ENCODE measurements around the gene NPC1L1.

NPC1L1 gene

GRCh38 chr7:44497155-44498027, 43.7 kb downstream of the NPC1L1 start:
- Histone ChIP-seq H3K27ac (no peak overlapping the region), H3K4me3 (no peak overlapping the region)
- TF ChIP-seq, protein P1, sequence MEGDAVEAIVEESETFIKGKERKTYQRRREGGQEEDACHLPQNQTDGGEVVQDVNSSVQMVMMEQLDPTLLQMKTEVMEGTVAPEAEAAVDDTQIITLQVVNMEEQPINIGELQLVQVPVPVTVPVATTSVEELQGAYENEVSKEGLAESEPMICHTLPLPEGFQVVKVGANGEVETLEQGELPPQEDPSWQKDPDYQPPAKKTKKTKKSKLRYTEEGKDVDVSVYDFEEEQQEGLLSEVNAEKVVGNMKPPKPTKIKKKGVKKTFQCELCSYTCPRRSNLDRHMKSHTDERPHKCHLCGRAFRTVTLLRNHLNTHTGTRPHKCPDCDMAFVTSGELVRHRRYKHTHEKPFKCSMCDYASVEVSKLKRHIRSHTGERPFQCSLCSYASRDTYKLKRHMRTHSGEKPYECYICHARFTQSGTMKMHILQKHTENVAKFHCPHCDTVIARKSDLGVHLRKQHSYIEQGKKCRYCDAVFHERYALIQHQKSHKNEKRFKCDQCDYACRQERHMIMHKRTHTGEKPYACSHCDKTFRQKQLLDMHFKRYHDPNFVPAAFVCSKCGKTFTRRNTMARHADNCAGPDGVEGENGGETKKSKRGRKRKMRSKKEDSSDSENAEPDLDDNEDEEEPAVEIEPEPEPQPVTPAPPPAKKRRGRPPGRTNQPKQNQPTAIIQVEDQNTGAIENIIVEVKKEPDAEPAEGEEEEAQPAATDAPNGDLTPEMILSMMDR (IDR thresholded peaks at IDR 0.05) = no peak
- no peak for DNase-seq (ENCODE audit: low spot score)

DNA sequence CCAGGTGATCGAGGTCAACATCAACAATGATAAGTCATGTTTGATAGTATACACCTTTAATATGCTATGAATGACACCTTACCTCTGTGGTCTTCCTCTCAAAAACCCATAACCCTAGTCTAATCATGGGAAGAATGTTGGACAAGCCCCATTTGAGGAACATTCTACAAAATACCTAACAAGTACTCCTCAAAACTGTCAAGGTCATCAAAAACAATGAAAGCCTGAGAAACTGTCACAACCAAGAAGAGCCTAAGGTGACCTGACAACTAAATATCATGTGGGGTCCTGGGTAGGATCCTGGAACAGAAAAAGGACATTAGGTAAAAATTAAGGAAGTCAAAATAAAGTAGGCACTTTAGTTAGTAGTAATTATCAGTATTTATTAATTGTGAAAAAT, 44.7 kb downstream of the NPC1L1 start:
- Histone ChIP-seq H3K27ac (no peak overlapping the region), H3K4me3 (no peak overlapping the region)
- TF ChIP-seq, protein P1 (IDR thresholded peaks at IDR 0.05) = no peak
- no peak for DNase-seq (ENCODE audit: low spot score)

GRCh38 chr7:44494960-44495359, 46.2 kb downstream of the NPC1L1 start:
- TF ChIP-seq, protein P1 (IDR thresholded peaks at IDR 0.05) = no peak
- no peak overlapping the region for H3K4me3 ChIP-seq
- H3K27ac ChIP-seq = no peak overlapping the region
- DNase-seq (ENCODE audit: low spot score) = no peak

- peak overlapping the region; percentile 99 for H3K4me3 ChIP-seq
- TF ChIP-seq, protein P1 (IDR thresholded peaks at IDR 0.05) = no peak
These were observed 49.9 kb downstream of the NPC1L1 start for GRCh38 chr7:44491229-44491628.

GRCh38 chr7:44490351-44491200, 50.6 kb downstream of the NPC1L1 start, which contains the start of gene NUDCD3:
TSS of gene NUDCD3 (minus strand) at chr7:44490658. CDS start at chr7:44490600, 58 bp downstream.
- TF ChIP-seq, protein P1 (IDR thresholded peaks at IDR 0.05) = no peak
- Histone ChIP-seq H3K4me3 (peak within 1 kb of the TSS; percentile 99), H3K27ac (peak within 1 kb of the TSS; percentile 96 to 98)
- DNase-seq (ENCODE audit: low spot score) = peak; percentile 87

More at GRCh38 chr7:44491229-44491628, 49.9 kb downstream of the NPC1L1 start:
- DNase-seq (ENCODE audit: low spot score) = no peak
- peak overlapping the region; percentile 96 to 98 for H3K27ac ChIP-seq

GRCh38 chr7:44489955-44490350, 51.2 kb downstream of the NPC1L1 start:
- Histone ChIP-seq H3K4me3 (peak overlapping the region; percentile 99), H3K27ac (peak overlapping the region; percentile 96 to 98)
- TF ChIP-seq, protein P1 (IDR thresholded peaks at IDR 0.05) = no peak
- DNase-seq (ENCODE audit: low spot score) = no peak

All from coronary artery (tissue), 2 donors.